NCI-H2171 treated with DMSO at 0.1 percent for 48 hours (cell line): ENCODE measurements around the gene KIF6.
"Not testable (repeated sequence)": the region's sequence is repeated elsewhere in the genome, so short reads cannot be mapped to it uniquely, and the experiment has no call there.

Experiments used
- DNase-seq: peaks from one replicate; lab custom pipeline; 2025; lab: John Stamatoyannopoulos, UW

KIF6 gene

DNA sequence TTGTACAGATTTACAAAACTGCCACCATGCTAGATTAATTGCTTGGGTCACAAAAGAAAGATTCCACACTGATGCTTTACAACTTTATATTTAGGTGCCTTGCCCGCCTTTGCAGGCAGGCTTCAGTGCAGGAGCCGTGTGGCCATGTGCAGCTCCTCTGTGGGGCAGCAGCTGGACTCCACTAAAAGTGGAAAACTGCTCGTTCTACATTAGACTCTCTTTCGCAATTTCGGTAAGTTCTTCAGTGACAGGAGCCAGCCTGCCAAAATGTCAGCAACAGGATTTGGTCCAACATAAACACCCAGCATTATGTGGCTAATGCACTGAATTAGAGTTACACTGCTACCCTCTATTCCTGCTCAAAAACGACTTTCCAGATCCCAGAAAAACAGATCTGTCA is 228.3 kb downstream of the KIF6 start:
- no peak for DNase-seq

DNA sequence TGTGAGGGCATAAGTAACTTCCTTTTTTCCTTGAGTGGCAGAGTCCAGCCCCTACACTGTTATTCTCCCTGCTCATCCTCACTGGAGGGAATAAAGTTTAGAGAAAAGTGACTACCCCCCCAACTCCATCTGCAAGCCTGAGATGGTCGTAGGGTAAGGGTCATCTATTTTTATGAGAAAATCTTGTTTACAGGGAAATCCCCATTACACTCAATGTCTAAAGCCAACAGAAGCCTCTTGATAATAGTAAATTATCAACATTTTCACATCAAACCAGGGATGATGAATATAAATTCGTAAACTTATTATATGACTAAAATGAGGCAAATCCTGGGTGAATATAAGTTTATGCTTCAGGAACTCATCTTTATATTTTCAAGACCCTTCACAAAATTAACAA is 228.8 kb downstream of the KIF6 start:
- DNase-seq: no peak

DNA sequence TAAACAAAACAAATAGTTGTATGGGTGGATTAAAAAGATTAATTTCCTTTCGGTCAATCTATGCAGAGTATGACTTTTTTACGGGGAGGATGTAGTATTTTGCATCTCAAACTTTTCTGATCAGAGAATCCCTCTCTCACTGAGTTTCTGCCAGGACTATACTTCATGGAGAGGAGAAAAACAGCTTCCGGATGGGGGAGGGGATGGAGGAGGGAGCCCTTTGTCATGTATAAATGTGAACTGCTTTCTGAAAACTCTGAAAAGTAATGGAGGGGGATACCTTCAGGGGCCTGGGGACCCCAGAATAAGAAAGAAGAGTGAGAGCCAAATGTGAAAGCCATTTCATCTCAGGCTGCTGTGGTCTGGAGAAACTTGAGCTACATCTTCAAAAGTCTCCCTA is 229.6 kb downstream of the KIF6 start:
- no peak for DNase-seq

- DNase-seq: no peak
Observed at GRCh38 chr6:39494998-39495397, 230.2 kb downstream of the KIF6 start.

GRCh38 chr6:39493777-39494176 is 231.4 kb downstream of the KIF6 start:
- DNase-seq: no peak

GRCh38 chr6:39493174-39493573 is 232.0 kb downstream of the KIF6 start:
- DNase-seq: no peak

GRCh38 chr6:39490108-39490507 is 235.1 kb downstream of the KIF6 start:
- DNase-seq: no peak

DNA sequence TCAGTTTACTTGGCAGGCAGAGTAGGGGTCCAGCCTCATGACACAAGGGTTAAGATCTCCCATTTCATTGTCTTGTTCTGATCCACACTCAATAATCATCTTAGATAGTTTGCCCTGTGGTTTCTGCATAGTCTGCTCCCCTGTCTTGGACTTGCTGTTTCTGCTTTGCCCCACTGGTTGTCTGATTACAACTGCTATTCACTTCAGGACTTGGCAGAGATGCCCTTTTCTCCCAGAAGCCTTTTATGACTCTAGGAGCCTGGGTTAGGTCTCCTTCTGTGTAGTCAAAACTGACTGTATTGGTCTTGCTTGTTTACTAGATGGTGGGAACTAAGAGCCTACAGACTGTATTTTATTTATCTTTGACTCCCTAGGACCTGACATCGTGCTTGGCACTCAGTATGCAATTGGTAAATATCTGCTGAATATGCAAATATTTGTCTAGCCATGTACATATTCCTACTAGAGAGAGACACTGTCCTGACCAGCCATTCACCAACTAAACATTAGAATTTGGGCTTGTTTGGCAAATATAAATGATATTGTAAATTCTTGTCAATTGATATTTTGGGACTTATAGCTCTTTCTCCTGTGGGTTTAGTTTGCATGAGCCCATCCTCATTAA is 236.8 kb downstream of the KIF6 start:
- no peak for DNase-seq

GRCh38 chr6:39484276-39484675 is 240.9 kb downstream of the KIF6 start:
- no peak for DNase-seq

- not testable (repeated sequence) for DNase-seq
Observed at GRCh38 chr6:39479819-39480218, 245.4 kb downstream of the KIF6 start.

- no peak for DNase-seq
Observed at GRCh38 chr6:39476670-39477069, 248.5 kb downstream of the KIF6 start.

- no peak for DNase-seq
Observed at GRCh38 chr6:39476151-39476550, 249.1 kb downstream of the KIF6 start.

- no peak for DNase-seq
Observed at GRCh38 chr6:39471954-39472659, 253.1 kb downstream of the KIF6 start.

DNA sequence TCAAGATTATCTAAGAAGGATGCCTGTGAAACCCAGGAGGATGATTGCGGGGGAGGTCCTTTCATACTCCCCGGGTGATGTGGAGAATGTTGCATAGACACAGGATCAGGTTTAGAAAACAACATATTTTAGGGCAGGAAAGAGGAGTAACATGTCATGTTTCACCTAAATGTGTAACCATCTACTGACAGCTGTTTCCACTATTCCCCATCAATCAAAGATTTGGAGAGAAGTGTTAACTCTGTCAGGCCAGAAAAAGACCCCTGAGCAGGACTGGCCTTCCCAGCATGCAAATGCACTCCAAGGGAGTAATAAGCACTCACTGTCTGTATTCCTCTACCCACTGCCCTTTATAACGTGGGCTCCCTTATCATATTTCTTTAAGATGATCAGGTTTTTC is 254.7 kb downstream of the KIF6 start:
- no peak for DNase-seq

DNA sequence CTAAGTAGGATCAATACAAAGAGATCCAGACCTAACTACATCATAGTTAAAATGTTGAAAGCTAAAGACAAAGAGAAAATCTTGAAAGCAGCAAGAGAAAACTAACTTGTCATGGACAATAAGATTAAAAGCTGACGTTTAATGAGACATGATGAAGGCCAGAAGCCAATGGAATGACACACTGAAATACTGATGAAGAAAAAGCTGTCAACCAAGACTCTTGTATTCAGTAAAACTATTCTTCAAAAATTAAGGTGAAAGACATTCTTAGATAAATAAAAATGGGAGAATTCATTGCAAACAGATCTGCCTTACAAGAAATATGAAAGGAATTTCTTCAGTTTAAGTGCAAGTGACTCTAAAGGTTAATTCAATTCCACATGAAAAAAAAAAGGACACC is 256.8 kb downstream of the KIF6 start:
- no peak for DNase-seq

- peak; percentile 29 for DNase-seq
Observed at GRCh38 chr6:39466631-39467030, 258.6 kb downstream of the KIF6 start.

DNA sequence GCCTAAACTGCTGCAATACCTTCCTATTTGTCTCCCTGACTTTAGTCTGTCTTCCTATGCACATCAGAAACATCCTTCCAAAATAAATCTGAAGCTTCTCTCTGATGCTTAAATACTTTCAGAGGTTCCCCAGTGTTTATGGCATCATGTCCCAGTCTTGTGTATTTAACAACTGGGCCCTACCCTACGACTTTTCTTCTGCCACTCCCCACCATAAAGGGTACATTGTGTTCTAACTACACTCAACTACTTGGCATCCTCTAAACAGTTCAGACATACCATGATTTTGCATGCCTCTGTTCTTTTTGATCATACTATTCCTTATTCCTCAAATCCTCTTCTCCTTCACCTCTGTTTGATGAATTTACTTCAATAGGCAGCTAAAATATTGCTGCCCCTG is 259.7 kb downstream of the KIF6 start:
- DNase-seq: no peak

- no peak for DNase-seq
Observed at GRCh38 chr6:39464067-39464466, 261.1 kb downstream of the KIF6 start.

DNA sequence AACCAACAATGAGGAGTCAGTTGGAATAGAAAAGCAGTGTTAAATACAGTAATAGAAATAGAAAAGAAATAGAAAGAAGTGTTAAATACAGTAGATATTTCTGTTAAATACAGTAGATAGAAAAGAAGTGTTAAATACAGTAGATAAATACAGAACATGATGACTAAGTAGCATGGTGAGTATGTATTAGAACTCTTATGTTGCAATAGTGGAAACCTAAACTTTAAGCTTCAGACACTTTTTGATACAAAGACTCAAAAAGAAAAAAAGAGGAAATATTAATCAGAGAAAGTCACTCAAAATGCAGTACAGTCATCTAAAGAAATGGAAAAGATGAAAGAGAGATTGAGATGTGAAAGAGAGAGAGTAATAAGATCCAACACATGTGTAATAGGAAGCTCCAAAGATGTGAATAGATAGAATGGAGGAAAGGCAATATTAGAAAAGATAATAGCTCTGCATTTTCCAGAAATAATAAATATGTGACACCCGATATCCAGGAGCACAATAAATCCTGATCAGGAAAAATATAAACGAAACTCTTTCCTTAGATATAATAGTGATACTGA is 271.2 kb downstream of the KIF6 start:
- DNase-seq: no peak

GRCh38 chr6:39453241-39453640 is 272.0 kb downstream of the KIF6 start:
- DNase-seq: no peak

DNA sequence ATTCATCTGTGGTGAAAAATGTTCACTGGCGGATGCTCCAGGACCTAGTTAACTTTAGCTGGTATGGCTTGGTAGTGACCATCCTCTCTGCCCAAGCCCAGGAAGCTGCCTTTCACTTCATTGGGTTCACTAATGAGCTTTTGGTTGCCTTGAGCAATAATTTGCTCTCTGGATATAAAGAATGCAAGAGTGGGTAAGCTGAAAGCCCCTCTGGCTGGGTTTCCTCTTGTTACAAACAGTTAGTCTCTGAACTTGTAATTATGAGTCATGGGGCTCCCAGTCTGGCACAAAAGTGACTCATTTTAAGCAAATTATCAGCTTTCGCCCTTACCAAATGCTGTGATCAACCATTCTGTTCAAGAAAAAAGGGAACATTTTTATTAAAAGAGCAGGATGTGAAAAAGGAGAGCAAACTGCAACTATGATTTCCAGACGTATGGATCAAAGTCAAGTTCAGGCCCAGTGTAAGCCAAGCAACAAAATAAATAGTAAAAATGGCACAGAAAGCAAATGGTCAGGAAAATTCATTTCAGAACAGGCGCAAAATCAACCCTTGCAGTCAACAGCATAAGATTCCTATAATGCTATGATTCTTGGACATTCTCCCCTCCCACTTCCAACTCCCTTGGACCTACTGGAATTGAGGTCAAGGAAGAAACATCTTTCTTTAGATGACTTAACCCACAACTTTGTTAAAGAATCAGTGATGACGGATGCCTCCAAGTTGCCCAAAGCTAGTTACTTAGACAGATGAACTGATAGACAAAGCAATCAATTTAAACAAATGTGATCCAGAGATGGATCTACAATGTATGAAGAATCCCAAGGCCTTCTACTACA is 272.7 kb downstream of the KIF6 start:
- no peak for DNase-seq

- no peak for DNase-seq
Observed at GRCh38 chr6:39451831-39452230, 273.4 kb downstream of the KIF6 start.

- no peak for DNase-seq
Observed at GRCh38 chr6:39449022-39449421, 276.2 kb downstream of the KIF6 start.
